ENCODE data around the gene CCDC121. TPM values are rescaled to one million over a fixed set of nuclear protein-coding genes. Genes with fewer than 3 reads are reported as not detected.
A peak's percentile ranks its signal among the peaks of the same experiment; 100 is the strongest.

Gene CCDC121, protein sequence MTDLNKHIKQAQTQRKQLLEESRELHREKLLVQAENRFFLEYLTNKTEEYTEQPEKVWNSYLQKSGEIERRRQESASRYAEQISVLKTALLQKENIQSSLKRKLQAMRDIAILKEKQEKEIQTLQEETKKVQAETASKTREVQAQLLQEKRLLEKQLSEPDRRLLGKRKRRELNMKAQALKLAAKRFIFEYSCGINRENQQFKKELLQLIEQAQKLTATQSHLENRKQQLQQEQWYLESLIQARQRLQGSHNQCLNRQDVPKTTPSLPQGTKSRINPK
- 1 to 10 TPM; 1.0 to 1.2 TPM for polyA plus RNA-seq

DNA sequence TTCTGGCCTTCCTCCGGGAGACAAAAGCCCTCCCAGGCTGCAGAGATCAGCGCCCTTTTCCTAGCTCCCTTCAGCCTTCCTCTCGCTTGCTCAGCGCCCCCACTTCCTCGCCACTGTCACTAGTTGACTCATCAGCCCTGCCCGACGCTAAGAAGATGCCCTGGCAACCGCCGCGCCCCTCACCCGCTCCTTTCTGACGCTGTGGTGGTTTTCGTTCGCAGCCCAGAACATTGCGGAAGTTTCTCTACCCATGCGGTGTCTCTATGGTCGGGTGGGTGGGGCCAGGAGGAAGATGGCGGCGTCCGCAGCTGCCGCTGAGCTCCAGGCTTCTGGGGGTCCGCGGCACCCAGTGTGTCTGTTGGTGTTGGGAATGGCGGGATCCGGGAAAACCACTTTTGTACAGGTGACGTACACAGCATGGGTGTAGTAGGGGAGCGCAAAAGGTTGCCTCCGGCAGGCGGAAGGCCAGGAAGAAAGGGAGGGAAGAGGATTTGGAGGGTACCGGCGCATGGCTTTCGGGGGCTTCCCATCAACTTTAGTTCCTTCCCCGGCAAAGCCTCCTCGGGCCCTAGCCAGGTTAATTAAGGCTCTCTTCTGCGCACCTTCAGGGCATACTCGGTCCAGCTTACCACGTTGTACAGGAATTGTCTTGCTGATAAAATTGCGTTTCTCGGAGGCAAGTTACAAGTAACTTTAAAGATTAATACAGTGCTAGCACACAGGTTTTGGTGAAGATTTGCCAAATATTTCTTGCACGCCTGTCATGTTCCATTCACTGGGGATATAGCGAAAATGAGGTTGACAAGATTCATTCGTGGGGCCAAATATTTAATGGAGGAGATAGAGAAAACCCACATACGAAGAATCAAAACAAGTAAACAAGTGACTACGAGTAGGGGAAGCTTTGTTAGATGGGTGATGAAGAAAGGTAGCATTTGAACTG is at the start of gene CCDC121, which contains the start of gene GPN1:
Gene CCDC121 (minus strand): TSS at position 246 of the 943 bp plus-strand sequence. CDS start 1,213 bp downstream, outside the sequence.
Gene GPN1 (plus strand): TSS at position 284 of the 943 bp plus-strand sequence. CDS start 9 bp downstream, at position 293.
- Histone ChIP-seq H3K27ac (ENCODE audit: low read depth in 2 of 2, low read length in 1 of 2) (peak within 1 kb of the TSS; percentile 74 to 91), H3K4me3 (ENCODE audit: low read depth in 1 of 2, low read length in 2 of 2) (peak within 1 kb of the TSS; percentile 72 to 76)
- WGBS, 2 donors: 0 to 1% methylated on average over 44 of the region's 44 CpGs

DNA sequence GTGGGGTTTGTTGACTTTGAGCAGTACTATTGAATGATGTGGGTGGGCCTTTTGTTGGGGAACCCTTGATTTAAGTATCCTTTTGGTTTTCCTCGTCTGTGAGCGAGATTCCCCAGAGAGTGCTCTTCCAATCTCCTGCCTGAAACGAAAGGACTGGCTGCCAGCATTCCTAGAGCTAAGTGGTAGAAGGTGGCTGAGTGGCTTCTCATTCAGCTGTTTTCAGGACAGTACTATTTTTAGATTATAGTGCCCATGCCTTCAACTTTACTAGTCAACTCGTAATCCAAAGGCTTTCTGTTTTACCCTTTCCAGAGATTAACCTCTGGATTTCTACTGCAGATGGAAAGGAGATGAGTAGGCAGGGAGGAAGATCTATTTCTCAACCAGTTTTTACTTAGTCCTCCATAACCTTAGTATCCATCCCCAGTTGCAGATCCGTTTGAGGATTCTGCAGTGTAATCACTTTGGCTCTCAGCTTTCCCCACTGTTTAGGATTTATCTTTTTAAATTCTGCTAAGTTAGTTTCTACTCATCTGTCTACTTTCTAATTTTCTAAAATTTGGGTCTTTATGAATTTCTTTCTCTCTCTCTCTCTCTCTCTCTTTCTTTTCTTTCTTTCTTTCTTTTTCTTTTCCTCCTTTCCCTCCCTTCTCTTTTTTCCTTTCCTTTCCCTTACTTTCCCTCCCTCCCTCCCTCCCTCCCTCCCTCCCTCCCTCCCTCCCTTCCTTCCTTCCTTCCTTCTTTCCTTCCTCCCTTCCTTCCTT is 44.1 kb upstream of the CCDC121 start:
- no peak overlapping the region for H3K4me3 ChIP-seq (ENCODE audit: low read depth in 1 of 2, low read length in 2 of 2)
- peaks cover 0 to 8% of the 10 kb centered on the region in 2 donors for H3K36me3 ChIP-seq (ENCODE audit: control insufficient read depth in 2 of 2, insufficient read depth in 2 of 2, low read length in 1 of 2)
- H3K4me1 ChIP-seq (ENCODE audit: control insufficient read depth in 2 of 2, insufficient read depth in 2 of 2, low read length in 1 of 2): no peaks in the 10 kb centered on the region
- H3K27me3 ChIP-seq (ENCODE audit: control insufficient read depth in 1 of 2, insufficient read depth in 2 of 2, low read length in 2 of 2): no peaks in the 10 kb centered on the region
- no peaks in the 10 kb centered on the region for H3K9me3 ChIP-seq (ENCODE audit: control insufficient read depth in 2 of 2, insufficient read depth in 1 of 2, low read depth in 1 of 2, low read length in 1 of 2)
- 81 to 82% methylated on average over 5 of the region's 5 CpGs for WGBS, 2 donors
- no peak overlapping the region for H3K27ac ChIP-seq (ENCODE audit: low read depth in 2 of 2, low read length in 1 of 2)

More for the DNA sequence above, at the start of gene CCDC121, which contains the start of gene GPN1:
- H3K27me3 ChIP-seq (ENCODE audit: control insufficient read depth in 1 of 2, insufficient read depth in 2 of 2, low read length in 2 of 2): no peaks in the 10 kb centered on the region
- peaks cover 2 to 5% of the 10 kb centered on the region in 2 donors for H3K36me3 ChIP-seq (ENCODE audit: control insufficient read depth in 2 of 2, insufficient read depth in 2 of 2, low read length in 1 of 2)
- H3K4me1 ChIP-seq (ENCODE audit: control insufficient read depth in 2 of 2, insufficient read depth in 2 of 2, low read length in 1 of 2): peaks cover 0 to 2% of the 10 kb centered on the region in 2 donors
- no peaks in the 10 kb centered on the region for H3K9me3 ChIP-seq (ENCODE audit: control insufficient read depth in 2 of 2, insufficient read depth in 1 of 2, low read depth in 1 of 2, low read length in 1 of 2)

DNA sequence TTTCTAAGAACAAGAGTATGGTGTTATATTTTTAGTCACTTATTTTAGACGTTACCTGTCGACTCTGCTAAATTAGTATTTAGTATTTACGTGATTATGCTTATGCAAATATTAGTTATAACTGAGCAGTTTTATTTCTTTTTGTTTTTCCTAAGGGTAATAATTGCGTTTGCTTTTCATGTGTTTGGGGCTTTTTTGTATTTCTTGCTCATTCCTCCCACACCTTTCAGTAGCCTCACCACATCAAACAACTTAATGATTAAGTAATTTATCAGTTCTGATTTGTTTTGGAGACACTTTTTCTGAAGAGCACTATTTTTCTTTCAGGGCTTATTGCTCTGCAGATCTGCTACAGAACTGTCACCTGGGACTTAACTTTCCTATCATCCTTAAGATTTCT is 42.4 kb upstream of the CCDC121 start:
- Histone ChIP-seq H3K27me3 (ENCODE audit: control insufficient read depth in 1 of 2, insufficient read depth in 2 of 2, low read length in 2 of 2) (no peaks in the 10 kb centered on the region), H3K27ac (ENCODE audit: low read depth in 2 of 2, low read length in 1 of 2) (no peak overlapping the region), H3K4me1 (ENCODE audit: control insufficient read depth in 2 of 2, insufficient read depth in 2 of 2, low read length in 1 of 2) (no peaks in the 10 kb centered on the region), H3K9me3 (ENCODE audit: control insufficient read depth in 2 of 2, insufficient read depth in 1 of 2, low read depth in 1 of 2, low read length in 1 of 2) (no peaks in the 10 kb centered on the region), H3K4me3 (ENCODE audit: low read depth in 1 of 2, low read length in 2 of 2) (no peak overlapping the region), H3K36me3 (ENCODE audit: control insufficient read depth in 2 of 2, insufficient read depth in 2 of 2, low read length in 1 of 2) (peaks cover 0 to 8% of the 10 kb centered on the region in 2 donors)
- 87 to 93% methylated on average over 4 of the region's 4 CpGs for WGBS, 2 donors

DNA sequence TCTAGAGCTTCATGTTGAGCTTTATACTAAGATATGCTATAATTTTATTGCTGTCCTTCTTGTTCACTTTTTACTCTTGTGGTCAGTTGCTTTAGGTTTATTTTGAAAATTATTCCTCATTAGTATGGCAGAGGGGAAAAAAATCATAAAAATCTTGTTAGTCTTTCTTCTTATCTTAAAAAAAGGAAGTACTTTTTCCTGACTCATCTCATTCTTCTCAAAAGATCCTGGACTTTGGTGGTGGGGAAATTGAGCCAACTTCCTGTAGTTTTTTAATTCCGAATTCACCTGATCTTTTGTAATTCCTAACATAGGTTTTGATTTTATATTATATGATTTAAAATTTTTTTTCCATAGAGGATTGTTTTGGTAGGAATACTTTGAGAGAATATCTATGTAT is 38.6 kb upstream of the CCDC121 start:
- H3K4me1 ChIP-seq (ENCODE audit: control insufficient read depth in 2 of 2, insufficient read depth in 2 of 2, low read length in 1 of 2): no peaks in the 10 kb centered on the region
- no peaks in the 10 kb centered on the region for H3K9me3 ChIP-seq (ENCODE audit: control insufficient read depth in 2 of 2, insufficient read depth in 1 of 2, low read depth in 1 of 2, low read length in 1 of 2)
- no peak overlapping the region for H3K4me3 ChIP-seq (ENCODE audit: low read depth in 1 of 2, low read length in 2 of 2)
- peaks cover 0 to 4% of the 10 kb centered on the region in 2 donors for H3K36me3 ChIP-seq (ENCODE audit: control insufficient read depth in 2 of 2, insufficient read depth in 2 of 2, low read length in 1 of 2)
- no peaks in the 10 kb centered on the region for H3K27me3 ChIP-seq (ENCODE audit: control insufficient read depth in 1 of 2, insufficient read depth in 2 of 2, low read length in 2 of 2)
- H3K27ac ChIP-seq (ENCODE audit: low read depth in 2 of 2, low read length in 1 of 2): no peak overlapping the region
- WGBS, 2 donors: 73 to 80% methylated on average over 1 of the region's 1 CpG

DNA sequence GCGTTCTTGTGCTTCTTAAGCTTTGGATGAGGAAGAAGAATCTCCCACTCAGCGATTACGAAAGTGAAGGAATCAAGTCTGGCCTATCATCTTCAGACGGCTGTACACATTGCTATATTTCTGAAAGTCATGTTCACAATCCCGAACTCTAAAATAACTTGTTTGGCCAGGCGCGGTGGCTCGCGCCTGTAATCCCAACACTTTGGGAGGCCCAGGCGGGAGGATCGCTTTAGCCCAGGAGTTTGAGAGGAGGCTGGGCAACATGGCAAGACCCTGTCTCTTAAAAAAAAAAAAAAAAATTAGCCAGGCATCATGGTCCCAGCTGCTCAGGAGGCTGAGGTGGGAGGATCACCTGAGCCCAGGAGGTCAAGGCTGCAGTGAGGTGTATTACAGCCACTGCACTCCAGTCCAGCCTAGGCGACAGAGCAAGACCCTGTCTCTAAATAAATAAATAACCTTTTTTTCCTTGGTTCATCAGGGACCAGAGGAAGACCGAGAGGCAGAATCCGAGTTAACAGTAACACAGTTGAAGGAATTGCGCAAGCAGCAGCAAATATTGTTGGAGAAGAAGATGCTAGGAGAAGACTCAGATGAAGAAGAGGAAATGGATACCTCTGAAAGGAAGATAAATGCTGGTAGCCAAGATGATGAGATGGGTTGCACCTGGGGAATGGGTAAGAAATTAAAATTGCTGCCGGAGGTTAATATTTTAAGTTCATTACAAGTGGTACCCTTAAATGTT is 36.0 kb upstream of the CCDC121 start:
- Histone ChIP-seq H3K4me3 (ENCODE audit: low read depth in 1 of 2, low read length in 2 of 2) (peak overlapping the region; percentile 81 to 87), H3K4me1 (ENCODE audit: control insufficient read depth in 2 of 2, insufficient read depth in 2 of 2, low read length in 1 of 2) (no peaks in the 10 kb centered on the region), H3K9me3 (ENCODE audit: control insufficient read depth in 2 of 2, insufficient read depth in 1 of 2, low read depth in 1 of 2, low read length in 1 of 2) (no peaks in the 10 kb centered on the region), H3K27me3 (ENCODE audit: control insufficient read depth in 1 of 2, insufficient read depth in 2 of 2, low read length in 2 of 2) (no peaks in the 10 kb centered on the region), H3K36me3 (ENCODE audit: control insufficient read depth in 2 of 2, insufficient read depth in 2 of 2, low read length in 1 of 2) (peaks cover 7 to 9% of the 10 kb centered on the region in 2 donors), H3K27ac (ENCODE audit: low read depth in 2 of 2, low read length in 1 of 2) (peak overlapping the region in 1 of 2 donors; percentile 98)
- WGBS, 2 donors: 84 to 85% methylated on average over 16 of the region's 16 CpGs

DNA sequence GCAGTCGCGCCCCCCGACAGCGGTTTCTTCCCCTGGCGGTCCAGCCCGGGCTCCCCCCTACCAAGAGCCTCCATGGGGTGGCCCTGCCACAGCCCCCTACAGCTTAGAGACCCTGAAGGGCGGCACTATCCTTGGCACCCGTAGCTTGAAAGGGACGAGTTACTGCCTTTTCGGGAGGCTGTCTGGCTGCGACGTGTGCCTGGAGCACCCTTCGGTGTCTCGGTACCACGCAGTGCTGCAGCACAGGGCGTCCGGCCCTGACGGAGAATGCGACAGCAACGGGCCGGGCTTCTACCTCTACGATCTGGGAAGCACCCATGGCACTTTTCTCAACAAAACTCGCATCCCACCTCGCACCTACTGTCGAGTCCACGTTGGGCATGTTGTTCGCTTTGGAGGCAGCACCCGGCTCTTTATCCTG is 35.4 kb upstream of the CCDC121 start:
- 3 to 4% methylated on average over 28 of the region's 28 CpGs for WGBS, 2 donors
- Histone ChIP-seq H3K27me3 (ENCODE audit: control insufficient read depth in 1 of 2, insufficient read depth in 2 of 2, low read length in 2 of 2) (no peaks in the 10 kb centered on the region), H3K4me1 (ENCODE audit: control insufficient read depth in 2 of 2, insufficient read depth in 2 of 2, low read length in 1 of 2) (no peaks in the 10 kb centered on the region), H3K27ac (ENCODE audit: low read depth in 2 of 2, low read length in 1 of 2) (peak overlapping the region; percentile 86 to 98), H3K36me3 (ENCODE audit: control insufficient read depth in 2 of 2, insufficient read depth in 2 of 2, low read length in 1 of 2) (peaks cover 7 to 9% of the 10 kb centered on the region in 2 donors), H3K4me3 (ENCODE audit: low read depth in 1 of 2, low read length in 2 of 2) (peak overlapping the region; percentile 81 to 87), H3K9me3 (ENCODE audit: control insufficient read depth in 2 of 2, insufficient read depth in 1 of 2, low read depth in 1 of 2, low read length in 1 of 2) (no peaks in the 10 kb centered on the region)

DNA sequence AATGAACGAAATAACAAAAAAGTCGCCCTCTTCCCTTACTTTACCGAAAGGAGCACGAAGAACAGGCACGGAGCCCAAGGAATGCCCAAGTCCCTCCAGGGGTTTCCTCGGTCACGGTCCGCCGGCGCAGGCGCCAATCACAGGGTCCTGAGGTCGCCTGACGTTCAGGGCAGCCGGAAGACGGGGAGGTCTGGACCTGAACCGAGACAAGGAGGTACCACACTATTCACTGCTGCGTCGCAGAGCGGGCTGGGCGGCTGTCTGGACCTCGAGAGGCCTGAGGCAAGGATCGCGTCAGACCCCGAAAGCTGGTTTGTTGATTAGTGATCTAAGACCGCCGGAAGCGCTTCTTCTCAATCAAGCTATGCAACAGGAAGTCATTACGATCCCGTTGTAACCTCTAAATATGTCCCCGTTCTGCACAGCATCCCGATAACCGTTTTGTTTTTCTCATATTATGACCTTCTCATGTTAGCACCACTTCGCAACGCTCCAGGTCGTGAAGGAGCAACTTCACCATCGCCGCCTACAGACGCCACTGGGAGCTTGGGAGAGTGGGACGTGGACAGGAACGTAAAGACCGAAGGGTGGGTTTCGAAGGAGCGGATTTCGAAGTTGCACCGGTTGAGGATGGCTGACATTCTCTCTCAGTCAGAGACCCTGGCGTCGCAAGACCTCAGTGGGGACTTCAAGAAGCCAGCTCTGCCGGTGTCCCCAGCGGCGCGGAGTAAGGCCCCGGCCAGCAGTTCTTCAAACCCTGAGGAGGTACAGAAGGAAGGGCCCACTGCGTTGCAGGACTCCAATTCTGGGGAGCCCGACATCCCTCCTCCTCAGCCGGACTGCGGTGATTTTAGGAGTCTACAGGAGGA is 34.7 kb upstream of the CCDC121 start, which contains the start of the genes SLC4A1AP and SUPT7L:
Gene SLC4A1AP (plus strand): TSS at position 605 of the 869 bp plus-strand sequence. CDS start 26 bp downstream, at position 631.
Gene SUPT7L (minus strand): TSS at position 330 of the 869 bp plus-strand sequence. CDS start 1,422 bp downstream, outside the sequence.
- 0 to 1% methylated on average over 56 of the region's 56 CpGs for WGBS, 2 donors
- Histone ChIP-seq H3K27me3 (ENCODE audit: control insufficient read depth in 1 of 2, insufficient read depth in 2 of 2, low read length in 2 of 2) (no peaks in the 10 kb centered on the region), H3K27ac (ENCODE audit: low read depth in 2 of 2, low read length in 1 of 2) (peak within 1 kb of the TSS; percentile 86 to 98), H3K4me1 (ENCODE audit: control insufficient read depth in 2 of 2, insufficient read depth in 2 of 2, low read length in 1 of 2) (no peaks in the 10 kb centered on the region), H3K9me3 (ENCODE audit: control insufficient read depth in 2 of 2, insufficient read depth in 1 of 2, low read depth in 1 of 2, low read length in 1 of 2) (no peaks in the 10 kb centered on the region), H3K36me3 (ENCODE audit: control insufficient read depth in 2 of 2, insufficient read depth in 2 of 2, low read length in 1 of 2) (peaks cover 7 to 9% of the 10 kb centered on the region in 2 donors), H3K4me3 (ENCODE audit: low read depth in 1 of 2, low read length in 2 of 2) (peak within 1 kb of the TSS; percentile 81 to 87)

- Histone ChIP-seq H3K4me3 (ENCODE audit: low read depth in 1 of 2, low read length in 2 of 2) (no peak overlapping the region), H3K4me1 (ENCODE audit: control insufficient read depth in 2 of 2, insufficient read depth in 2 of 2, low read length in 1 of 2) (no peaks in the 10 kb centered on the region), H3K9me3 (ENCODE audit: control insufficient read depth in 2 of 2, insufficient read depth in 1 of 2, low read depth in 1 of 2, low read length in 1 of 2) (no peaks in the 10 kb centered on the region), H3K36me3 (ENCODE audit: control insufficient read depth in 2 of 2, insufficient read depth in 2 of 2, low read length in 1 of 2) (peaks cover 9 to 14% of the 10 kb centered on the region in 2 donors), H3K27me3 (ENCODE audit: control insufficient read depth in 1 of 2, insufficient read depth in 2 of 2, low read length in 2 of 2) (no peaks in the 10 kb centered on the region), H3K27ac (ENCODE audit: low read depth in 2 of 2, low read length in 1 of 2) (no peak overlapping the region)
- 83 to 84% methylated on average over 1 of the region's 1 CpG for WGBS, 2 donors
Observed at GRCh38 chr2:27661371-27661770, 32.6 kb upstream of the CCDC121 start.

Measured in esophagus (tissue), 2 donors.